NB4 (cell line): ENCODE measurements around the gene VPS36.

Source experiments
- POLR2A ChIP-seq: IDR thresholded peaks from 2 replicates; pipeline ENCODE4 v1.6.1; 2011; ENCODE audit warnings: mild to moderate bottlenecking; ENCODE audit not compliant: insufficient read length; ENCODE audit errors: extremely low read depth
- TF ChIP-seq, protein P1 (sequence below): IDR thresholded peaks from one replicate; pipeline ENCODE4 v1.5.1; 2012; ENCODE audit warnings: low read depth, low read length

- TF ChIP-seq, protein P1, sequence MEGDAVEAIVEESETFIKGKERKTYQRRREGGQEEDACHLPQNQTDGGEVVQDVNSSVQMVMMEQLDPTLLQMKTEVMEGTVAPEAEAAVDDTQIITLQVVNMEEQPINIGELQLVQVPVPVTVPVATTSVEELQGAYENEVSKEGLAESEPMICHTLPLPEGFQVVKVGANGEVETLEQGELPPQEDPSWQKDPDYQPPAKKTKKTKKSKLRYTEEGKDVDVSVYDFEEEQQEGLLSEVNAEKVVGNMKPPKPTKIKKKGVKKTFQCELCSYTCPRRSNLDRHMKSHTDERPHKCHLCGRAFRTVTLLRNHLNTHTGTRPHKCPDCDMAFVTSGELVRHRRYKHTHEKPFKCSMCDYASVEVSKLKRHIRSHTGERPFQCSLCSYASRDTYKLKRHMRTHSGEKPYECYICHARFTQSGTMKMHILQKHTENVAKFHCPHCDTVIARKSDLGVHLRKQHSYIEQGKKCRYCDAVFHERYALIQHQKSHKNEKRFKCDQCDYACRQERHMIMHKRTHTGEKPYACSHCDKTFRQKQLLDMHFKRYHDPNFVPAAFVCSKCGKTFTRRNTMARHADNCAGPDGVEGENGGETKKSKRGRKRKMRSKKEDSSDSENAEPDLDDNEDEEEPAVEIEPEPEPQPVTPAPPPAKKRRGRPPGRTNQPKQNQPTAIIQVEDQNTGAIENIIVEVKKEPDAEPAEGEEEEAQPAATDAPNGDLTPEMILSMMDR = no peak
- no peak for TF ChIP-seq POLR2A
Measured at GRCh38 chr13:52377898-52378297, 72.5 kb downstream of the VPS36 start.
